Measurements from ENCODE around the gene PDF.

The PDF gene

DNA sequence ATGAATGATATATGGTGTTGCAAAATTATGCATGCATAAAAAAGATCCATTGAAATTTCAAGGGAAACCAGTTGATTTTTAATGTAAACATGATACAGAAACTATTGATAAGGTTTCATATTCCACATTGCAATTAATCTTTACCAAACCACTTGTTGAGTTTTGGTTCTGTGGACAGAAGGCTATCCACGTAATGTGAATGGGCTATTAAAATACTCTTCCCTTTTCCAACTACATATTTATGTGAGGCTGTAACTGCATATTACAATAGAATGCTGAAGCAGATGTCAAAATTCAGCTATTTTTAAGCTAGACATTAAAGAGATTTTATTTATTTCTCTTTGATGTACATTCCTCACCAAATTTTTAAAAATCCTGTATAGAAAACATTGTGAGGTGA is 53.0 kb downstream of the PDF start:
- no peak for DNase-seq (ENCODE audit: low spot score)

Measured in GM03348 (cell line).